Ovary (tissue), 9 donors: Measurements from ENCODE around the gene CUBN. TPM values are rescaled to one million over a fixed set of nuclear protein-coding genes. Genes with fewer than 3 reads are reported as not detected.

Experiments
- DNase-seq, 5 donors: peaks; one replicate each; pipeline ENCODE4 v3.0.0-alpha.2; 2019 to 2020
- H3K27ac ChIP-seq, 2 donors: fragments of 200-600 bp; one replicate each; pipeline versions ENCODE4 v1.5.1 to v1.8.0; 2019 to 2022
- H3K27me3 ChIP-seq: fragments of 200-600 bp; one replicate; pipeline ENCODE4 v1.8.0; 2022
- H3K36me3 ChIP-seq: fragments of 200-600 bp; sonication (generic); one replicate; pipeline ENCODE4 v1.5.1; 2019
- H3K4me1 ChIP-seq: one replicate; pipeline ENCODE4 v1.8.1; 2013; ENCODE audit warnings: mild to moderate bottlenecking, moderate library complexity; ENCODE audit not compliant: insufficient read depth
- H3K4me3 ChIP-seq: fragments of 200-600 bp; sonication (generic); one replicate; pipeline ENCODE4 v1.5.1; 2017
- H3K9me3 ChIP-seq, 2 donors: fragments of 200-600 bp in 1 of 2; sonication (generic) in 1 of 2; one replicate each; pipeline versions ENCODE4 v1.5.1 to v1.8.1; 2013 to 2019; ENCODE audit warnings: mild to moderate bottlenecking in 1 of 2, moderate library complexity in 1 of 2
- EP300 ChIP-seq: sonication (generic); formaldehyde crosslinking; IDR thresholded peaks from one replicate; pipeline ENCODE4 v1.6.1; 2017; ENCODE audit warnings: antibody characterized with exemption
- POLR2A ChIP-seq: fragments of 450-650 bp; IDR thresholded peaks from one replicate; pipeline ENCODE4 v1.6.1; 2017; ENCODE audit warnings: antibody characterized with exemption, mild to moderate bottlenecking, moderate library complexity
- WGBS, 3 donors: extraction: QIAGEN DNeasy Blood & Tissue Kit in 1 of 3; methylation state at CpG; one replicate each; pipeline versions ENCODE4 v1.1.5 to v1.1.7; 2013 to 2017; 5-methylcytosine and 5-hydroxymethylcytosine counted together
- intact Hi-C, 4 donors: fragments of 100-400 bp; cut with DNase I; formaldehyde crosslinking; loops; one replicate each; pipeline versions ENCODE4 v1.11.0 to v1.15.1; 2022 to 2023
- polyA plus RNA-seq, 2 donors: library from polyadenylated mRNA; stranded (reverse); fragments of 200-250 nt in 1 of 2; fragments of 350-450 nt in 1 of 2; fragmentation: Illumina TruSeq in 1 of 2; extraction: RNeasy Lipid Tissue Mini Kit (QIAGEN cat#74804) in 1 of 2; gene quantifications; one replicate each; pipeline ENCODE4 v1.2.3, GENCODE V29; 2013 to 2014
- total RNA-seq, 7 donors: library from RNA; depleted of rRNA in 2 of 7; stranded (reverse); fragments of >200 nt in 2 of 7; fragmentation: NEBNext Ultra II Directional in 3 of 7; extraction: Animal tissue kit (Norgen Biotek cat#: 25700) in 3 of 7; gene quantifications; one replicate each; pipeline versions ENCODE4 v1.1.0 to v1.2.4, GENCODE V29; 2016 to 2023
- TF ChIP-seq, protein P1 (sequence below), 3 donors: fragments of 450-650 bp in 2 of 3; fragments of 200-600 bp in 1 of 3; IDR thresholded peaks; one replicate each; pipeline versions ENCODE4 v1.5.1 to v1.8.0; 2016 to 2022; ENCODE audit warnings: antibody characterized with exemption in 3 of 3, mild to moderate bottlenecking in 1 of 3
- donor health status: DM: no; HTN: no; CAD: no; lungs with moderate emphysema.
- donor health status: DM: no; HTN: no; CAD: no.
- donor health status: Bipolar disorder and iron deficiency.
- donor health status: DM: yes; HTN: yes; CAD: no.
- donor health status: DM: no; HTN: no; CAD: no.
- donor health status: DM: yes; HTN: yes; CAD: no.

Gene CUBN
- total and polyA plus RNA-seq, 9 donors = 1.9 to 5.8 (median 4.0) TPM

DNA sequence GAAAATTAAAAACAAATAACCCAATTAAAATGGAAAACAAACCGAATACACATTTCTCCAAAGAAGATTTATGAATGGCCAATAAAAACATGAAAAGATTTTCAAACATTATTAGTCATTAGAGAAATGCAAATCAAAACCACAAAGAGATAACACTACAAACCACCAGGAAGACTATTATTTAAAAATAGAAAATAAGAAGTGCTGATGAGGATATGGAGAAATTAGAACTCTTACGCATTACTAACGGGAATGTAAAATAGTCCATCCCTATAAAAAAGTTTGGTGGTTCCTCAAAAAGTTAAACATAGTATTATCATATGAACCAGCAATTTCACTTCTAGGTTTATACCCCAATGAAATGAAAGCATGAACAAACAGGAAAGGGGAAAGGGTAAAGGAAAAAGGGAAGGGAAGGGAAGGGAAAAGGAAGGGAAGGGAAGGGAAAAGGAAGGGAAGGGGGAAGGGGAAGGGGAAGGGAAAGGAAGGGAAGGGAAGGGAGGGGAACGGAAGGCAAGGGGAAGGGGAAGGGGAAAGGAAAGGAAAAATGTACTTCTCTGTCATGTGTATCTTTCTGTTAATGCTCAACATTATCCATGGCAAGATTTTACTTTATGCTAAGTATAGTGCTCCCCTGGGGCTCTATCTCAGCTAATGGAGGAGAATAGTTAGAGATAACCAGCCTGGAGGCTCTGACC is 187.1 kb downstream of the CUBN start:
- DNase-seq = no peak
- no peak overlapping the region for H3K27ac ChIP-seq
- intact Hi-C loops = no loop called here
- no peaks in the 10 kb centered on the region for H3K36me3 ChIP-seq
- no peaks in the 10 kb centered on the region for H3K27me3 ChIP-seq
- no peak for TF ChIP-seq POLR2A
- TF ChIP-seq, protein P1, sequence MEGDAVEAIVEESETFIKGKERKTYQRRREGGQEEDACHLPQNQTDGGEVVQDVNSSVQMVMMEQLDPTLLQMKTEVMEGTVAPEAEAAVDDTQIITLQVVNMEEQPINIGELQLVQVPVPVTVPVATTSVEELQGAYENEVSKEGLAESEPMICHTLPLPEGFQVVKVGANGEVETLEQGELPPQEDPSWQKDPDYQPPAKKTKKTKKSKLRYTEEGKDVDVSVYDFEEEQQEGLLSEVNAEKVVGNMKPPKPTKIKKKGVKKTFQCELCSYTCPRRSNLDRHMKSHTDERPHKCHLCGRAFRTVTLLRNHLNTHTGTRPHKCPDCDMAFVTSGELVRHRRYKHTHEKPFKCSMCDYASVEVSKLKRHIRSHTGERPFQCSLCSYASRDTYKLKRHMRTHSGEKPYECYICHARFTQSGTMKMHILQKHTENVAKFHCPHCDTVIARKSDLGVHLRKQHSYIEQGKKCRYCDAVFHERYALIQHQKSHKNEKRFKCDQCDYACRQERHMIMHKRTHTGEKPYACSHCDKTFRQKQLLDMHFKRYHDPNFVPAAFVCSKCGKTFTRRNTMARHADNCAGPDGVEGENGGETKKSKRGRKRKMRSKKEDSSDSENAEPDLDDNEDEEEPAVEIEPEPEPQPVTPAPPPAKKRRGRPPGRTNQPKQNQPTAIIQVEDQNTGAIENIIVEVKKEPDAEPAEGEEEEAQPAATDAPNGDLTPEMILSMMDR (IDR thresholded peaks at IDR 0.05) = no peak
- TF ChIP-seq EP300 = no peak
- H3K4me3 ChIP-seq = no peak overlapping the region
- no peaks in the 10 kb centered on the region for H3K9me3 ChIP-seq
- WGBS, 3 donors = 65 to 73% (median 72%) methylated on average over 4 of the region's 4 CpGs
- peaks cover 1% of the 10 kb centered on the region for H3K4me1 ChIP-seq

DNA sequence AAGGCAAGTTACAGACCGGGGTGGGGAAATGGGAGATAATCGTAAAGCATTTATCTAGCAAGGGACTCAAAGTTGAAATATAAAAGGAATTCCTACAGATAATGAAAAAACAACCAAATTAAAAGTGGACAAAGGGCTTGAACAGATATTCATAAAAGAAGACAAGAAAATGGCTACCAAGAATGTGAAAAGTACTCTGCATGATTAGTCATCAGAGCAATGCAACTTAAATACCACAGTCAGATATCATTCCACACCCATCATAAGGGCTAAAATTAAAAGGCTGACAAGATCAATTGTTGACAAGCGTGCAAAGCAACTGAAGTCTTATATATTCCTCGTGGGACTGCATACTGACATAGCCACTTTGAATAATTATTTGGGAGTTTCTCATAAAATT is 187.7 kb downstream of the CUBN start:
- Histone ChIP-seq H3K9me3 (no peaks in the 10 kb centered on the region), H3K27me3 (no peaks in the 10 kb centered on the region), H3K4me1 (peaks cover 1% of the 10 kb centered on the region), H3K4me3 (no peak overlapping the region), H3K27ac (no peak overlapping the region), H3K36me3 (no peaks in the 10 kb centered on the region)
- TF ChIP-seq EP300 = no peak
- TF ChIP-seq, protein P1 (IDR thresholded peaks at IDR 0.05) = no peak
- no peak for TF ChIP-seq POLR2A
- WGBS, 3 donors = 85 to 94% (median 88%) methylated on average over 4 of the region's 4 CpGs
- no peak for DNase-seq
- intact Hi-C loops = no loop called here

DNA sequence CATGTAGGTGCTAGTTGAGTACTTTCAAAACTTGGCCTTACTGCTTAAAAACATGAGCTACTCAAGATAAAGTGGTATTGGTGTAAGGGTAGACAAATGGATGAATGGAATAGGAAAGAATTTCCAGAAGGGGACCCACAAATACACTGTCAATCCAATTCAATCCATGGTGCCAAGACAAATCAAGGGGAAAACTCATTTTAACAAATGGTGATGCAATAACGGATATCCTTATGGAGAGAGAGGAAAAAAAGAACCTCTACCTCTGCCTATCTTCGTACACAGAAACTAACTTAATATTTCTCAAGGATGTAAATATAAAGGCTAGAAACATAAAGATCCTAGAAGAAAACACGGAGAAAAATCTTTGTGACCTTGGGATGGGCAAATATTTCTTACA is 188.5 kb downstream of the CUBN start:
- intact Hi-C loops = no loop called here
- H3K9me3 ChIP-seq = no peaks in the 10 kb centered on the region
- 88 to 91% (median 89%) methylated on average over 3 of the region's 3 CpGs for WGBS, 3 donors
- no peak overlapping the region for H3K27ac ChIP-seq
- no peak for TF ChIP-seq POLR2A
- no peak for TF ChIP-seq EP300
- TF ChIP-seq, protein P1 (IDR thresholded peaks at IDR 0.05) = no peak
- peaks cover 1% of the 10 kb centered on the region for H3K4me1 ChIP-seq
- no peak overlapping the region for H3K4me3 ChIP-seq
- no peaks in the 10 kb centered on the region for H3K36me3 ChIP-seq
- H3K27me3 ChIP-seq = no peaks in the 10 kb centered on the region
- no peak for DNase-seq

DNA sequence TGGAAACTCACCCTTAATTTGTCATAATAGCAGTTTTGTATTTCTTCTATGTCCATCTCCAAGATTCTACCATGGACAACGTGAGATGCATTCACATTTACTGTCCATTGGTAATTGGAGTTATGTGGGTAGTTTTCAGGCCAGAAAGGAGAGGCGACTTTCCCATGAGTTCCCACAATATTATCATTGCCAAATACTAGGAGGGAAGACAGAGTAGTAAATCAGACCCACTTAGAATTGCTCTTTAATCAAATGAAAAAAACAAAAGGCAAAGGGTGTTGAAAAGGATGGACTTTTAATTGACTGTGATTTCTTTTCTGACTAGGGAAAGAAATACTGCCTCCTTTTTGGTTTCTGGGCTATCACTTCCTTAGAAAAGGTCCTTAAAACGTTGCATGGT is 190.7 kb downstream of the CUBN start:
- intact Hi-C loops = no loop called here
- Histone ChIP-seq H3K36me3 (no peaks in the 10 kb centered on the region), H3K9me3 (no peaks in the 10 kb centered on the region), H3K27ac (no peak overlapping the region), H3K27me3 (no peaks in the 10 kb centered on the region), H3K4me1 (peaks cover 4% of the 10 kb centered on the region), H3K4me3 (no peak overlapping the region)
- TF ChIP-seq EP300 (no peak), POLR2A (no peak)
- TF ChIP-seq, protein P1 (IDR thresholded peaks at IDR 0.05) = no peak
- no peak for DNase-seq
- 74 to 91% (median 91%) methylated on average over 3 of the region's 3 CpGs for WGBS, 3 donors
